ENCODE results near the gene ALLC.

GRCh38 chr2:3641841-3642421, 16.1 kb upstream of the ALLC start:
- TF ChIP-seq CTCF (IDR thresholded peaks at IDR 0.05) (no peak), CEBPB (IDR thresholded peaks at IDR 0.05) (no peak), BHLHE40 (IDR thresholded peaks at IDR 0.05; ENCODE audit: low read depth, low read length) (no peak), NPAS2 (CRISPR knock-in tag; IDR thresholded peaks at IDR 0.05; ENCODE audit: borderline replicate concordance) (no peak)

Data from A549 (cell line).